Body of pancreas (tissue), 4 donors: Measurements from ENCODE around the gene F8A3.
"Not testable (repeated sequence)": the region's sequence is repeated elsewhere in the genome, so short reads cannot be mapped to it uniquely, and the experiment has no call there.

Experiments
- POLR2A ChIP-seq, 3 donors: fragments of 450-650 bp; IDR thresholded peaks; one replicate each; pipeline ENCODE4 v1.6.1; 2016; ENCODE audit warnings: antibody characterized with exemption in 3 of 3, mild to moderate bottlenecking in 2 of 3
- TF ChIP-seq, protein P1 (sequence below), 7 experiments: fragments of 450-650 bp in 4 of 7; fragments of 200-600 bp in 3 of 7; sonication (generic) in 3 of 7; IDR thresholded peaks; one replicate each; pipeline ENCODE4 v1.5.1; 2016 to 2019; ENCODE audit warnings: antibody characterized with exemption in 7 of 7

DNA sequence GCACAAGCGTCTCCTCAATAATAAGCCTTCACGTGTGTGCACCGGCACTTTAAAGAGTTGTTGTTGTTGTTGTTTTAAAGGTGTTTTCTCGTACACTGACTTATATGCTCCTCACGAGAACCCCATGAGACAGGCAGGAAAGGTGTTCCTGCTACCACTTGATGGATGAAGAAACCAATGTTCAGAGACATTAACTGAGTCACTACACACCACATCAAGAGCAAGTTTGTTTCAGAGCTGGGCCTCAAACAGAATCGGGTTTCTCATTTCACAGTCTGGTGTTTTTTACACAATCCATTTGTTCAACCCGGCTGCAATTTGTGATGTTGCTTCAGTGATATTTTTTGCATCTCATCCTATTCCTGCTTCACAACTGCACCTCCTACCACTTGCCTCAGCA is 18.7 kb upstream of the F8A3 start:
- TF ChIP-seq, protein P1, sequence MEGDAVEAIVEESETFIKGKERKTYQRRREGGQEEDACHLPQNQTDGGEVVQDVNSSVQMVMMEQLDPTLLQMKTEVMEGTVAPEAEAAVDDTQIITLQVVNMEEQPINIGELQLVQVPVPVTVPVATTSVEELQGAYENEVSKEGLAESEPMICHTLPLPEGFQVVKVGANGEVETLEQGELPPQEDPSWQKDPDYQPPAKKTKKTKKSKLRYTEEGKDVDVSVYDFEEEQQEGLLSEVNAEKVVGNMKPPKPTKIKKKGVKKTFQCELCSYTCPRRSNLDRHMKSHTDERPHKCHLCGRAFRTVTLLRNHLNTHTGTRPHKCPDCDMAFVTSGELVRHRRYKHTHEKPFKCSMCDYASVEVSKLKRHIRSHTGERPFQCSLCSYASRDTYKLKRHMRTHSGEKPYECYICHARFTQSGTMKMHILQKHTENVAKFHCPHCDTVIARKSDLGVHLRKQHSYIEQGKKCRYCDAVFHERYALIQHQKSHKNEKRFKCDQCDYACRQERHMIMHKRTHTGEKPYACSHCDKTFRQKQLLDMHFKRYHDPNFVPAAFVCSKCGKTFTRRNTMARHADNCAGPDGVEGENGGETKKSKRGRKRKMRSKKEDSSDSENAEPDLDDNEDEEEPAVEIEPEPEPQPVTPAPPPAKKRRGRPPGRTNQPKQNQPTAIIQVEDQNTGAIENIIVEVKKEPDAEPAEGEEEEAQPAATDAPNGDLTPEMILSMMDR (IDR thresholded peaks at IDR 0.05) = not testable (repeated sequence)
- not testable (repeated sequence) for TF ChIP-seq POLR2A (IDR thresholded peaks at IDR 0.05)
